NT2/D1 (cell line): ENCODE measurements around the gene SPOCK1.

Experiments
- YY1 ChIP-seq: IDR thresholded peaks from 2 replicates; pipeline ENCODE4 v1.6.1; 2011; ENCODE audit not compliant: insufficient read length, insufficient read depth
- ZNF274 ChIP-seq: IDR thresholded peaks from 2 replicates; pipeline ENCODE4 v1.6.1; 2011; ENCODE audit warnings: mild to moderate bottlenecking, low read depth, low read length

DNA sequence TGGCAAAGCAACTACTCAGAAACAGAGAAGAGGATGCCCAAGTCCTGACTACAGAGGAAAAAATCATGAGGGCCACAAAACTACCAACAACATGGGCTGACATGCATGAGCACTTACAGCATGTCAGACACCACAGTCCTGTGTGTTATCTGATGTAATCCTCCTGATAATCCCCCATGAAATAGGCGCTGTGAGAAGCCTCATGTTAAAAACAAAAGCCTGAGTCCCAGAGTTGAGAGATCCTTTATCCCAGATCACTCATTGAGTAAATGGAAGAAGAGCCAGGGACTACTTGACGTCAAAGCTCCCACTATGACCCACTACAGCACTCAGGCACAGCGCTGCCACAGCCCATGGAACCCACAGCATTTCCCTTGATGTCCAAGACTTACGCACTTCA is 7.2 kb upstream of the SPOCK1 start:
- no peak for TF ChIP-seq ZNF274
- no peak for TF ChIP-seq YY1
